Measurements from ENCODE around the gene APPBP2.
"Not testable (repeated sequence)": the region's sequence is repeated elsewhere in the genome, so short reads cannot be mapped to it uniquely, and the experiment has no call there.

Gene APPBP2, protein sequence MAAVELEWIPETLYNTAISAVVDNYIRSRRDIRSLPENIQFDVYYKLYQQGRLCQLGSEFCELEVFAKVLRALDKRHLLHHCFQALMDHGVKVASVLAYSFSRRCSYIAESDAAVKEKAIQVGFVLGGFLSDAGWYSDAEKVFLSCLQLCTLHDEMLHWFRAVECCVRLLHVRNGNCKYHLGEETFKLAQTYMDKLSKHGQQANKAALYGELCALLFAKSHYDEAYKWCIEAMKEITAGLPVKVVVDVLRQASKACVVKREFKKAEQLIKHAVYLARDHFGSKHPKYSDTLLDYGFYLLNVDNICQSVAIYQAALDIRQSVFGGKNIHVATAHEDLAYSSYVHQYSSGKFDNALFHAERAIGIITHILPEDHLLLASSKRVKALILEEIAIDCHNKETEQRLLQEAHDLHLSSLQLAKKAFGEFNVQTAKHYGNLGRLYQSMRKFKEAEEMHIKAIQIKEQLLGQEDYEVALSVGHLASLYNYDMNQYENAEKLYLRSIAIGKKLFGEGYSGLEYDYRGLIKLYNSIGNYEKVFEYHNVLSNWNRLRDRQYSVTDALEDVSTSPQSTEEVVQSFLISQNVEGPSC

DNA sequence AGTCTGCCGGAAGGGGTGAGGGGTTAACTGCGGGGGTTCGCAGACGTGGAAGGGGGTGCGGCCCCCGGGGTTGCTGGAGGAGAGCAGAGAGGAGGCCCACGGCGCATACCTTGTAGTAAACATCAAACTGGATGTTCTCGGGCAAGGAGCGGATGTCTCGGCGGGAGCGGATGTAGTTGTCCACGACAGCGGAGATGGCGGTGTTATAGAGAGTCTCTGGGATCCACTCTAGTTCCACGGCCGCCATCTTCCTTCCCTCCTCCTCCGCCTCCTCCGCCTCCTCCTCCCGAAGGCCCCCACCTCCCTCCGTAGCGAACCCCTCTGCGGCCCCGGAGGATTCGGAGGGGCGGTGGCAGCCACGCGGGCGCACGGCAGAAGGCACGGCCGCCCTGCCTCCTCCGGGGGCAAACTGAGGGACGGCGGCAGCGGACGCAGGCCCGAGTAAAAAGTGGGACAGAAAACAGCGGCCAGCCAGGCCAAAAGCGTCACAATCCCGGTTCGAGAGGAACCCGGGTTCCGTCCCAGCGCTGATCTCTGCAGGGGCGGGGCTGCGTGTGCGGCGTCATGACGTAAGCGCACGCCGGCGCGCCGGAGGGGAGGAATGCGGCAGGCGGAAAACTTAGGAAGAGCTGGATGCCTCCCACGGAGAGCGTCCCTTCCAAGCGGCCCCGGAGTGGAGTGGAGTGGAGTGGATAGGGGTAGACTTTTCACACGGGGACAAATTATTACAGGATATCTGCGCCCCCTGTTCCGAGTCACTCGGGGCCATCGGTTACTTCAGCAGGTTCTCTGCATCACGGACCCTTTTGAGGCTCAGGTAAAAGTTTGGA is at the start of gene APPBP2:
APPBP2 (minus strand) TSS at position 558 of the 830 bp plus-strand sequence; CDS start at position 247, 311 bp downstream.
- TF ChIP-seq ZNF274 (IDR thresholded peaks at IDR 0.05; ENCODE audit: low read depth, low read length): no peak

DNA sequence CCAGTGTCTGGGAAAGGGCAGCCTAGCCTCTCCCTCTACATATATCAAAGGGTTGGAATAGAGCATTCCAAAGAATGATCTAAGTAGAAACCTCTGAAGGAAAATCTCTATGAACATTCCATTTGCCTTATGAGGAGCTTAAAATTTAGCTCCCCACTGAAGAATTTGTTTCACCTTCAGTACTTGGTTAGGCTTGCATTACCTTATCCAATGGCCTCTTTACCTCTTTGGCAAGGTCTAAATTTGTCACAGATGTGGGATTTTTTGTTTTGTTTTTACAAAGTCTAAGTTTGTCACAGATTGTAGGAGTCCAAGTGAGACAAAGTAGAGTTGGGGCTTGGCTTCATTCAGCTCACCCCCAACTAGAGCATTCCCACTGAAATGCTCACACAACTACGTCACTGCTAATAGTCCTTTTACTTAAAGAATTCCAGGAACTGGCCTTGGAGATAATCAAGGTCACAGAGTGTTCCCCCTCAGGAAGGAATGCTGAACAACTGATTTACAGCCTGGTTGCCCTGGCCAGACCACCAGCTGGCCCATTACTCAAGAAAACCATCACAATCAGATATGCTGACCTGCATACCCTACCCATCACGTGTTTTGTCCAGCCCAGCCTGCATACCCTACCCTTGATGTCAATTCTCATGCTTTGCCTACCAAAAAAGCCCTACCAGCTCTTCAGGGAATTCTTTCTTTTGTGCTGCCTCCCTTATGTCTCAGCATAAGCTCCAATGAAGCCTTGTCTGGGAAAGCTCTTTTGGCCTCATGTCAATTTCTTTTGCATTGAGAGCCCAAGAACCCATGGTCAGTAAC is 47.4 kb upstream of the APPBP2 start:
- TF ChIP-seq ZNF274 (IDR thresholded peaks at IDR 0.05; ENCODE audit: low read depth, low read length): no peak
- no peak overlapping the region for H3K4me3 ChIP-seq (ENCODE audit: low read length)

More for the DNA sequence above, at the start of gene APPBP2:
- H3K4me3 ChIP-seq (ENCODE audit: low read length): peak within 1 kb of the TSS; percentile 99

DNA sequence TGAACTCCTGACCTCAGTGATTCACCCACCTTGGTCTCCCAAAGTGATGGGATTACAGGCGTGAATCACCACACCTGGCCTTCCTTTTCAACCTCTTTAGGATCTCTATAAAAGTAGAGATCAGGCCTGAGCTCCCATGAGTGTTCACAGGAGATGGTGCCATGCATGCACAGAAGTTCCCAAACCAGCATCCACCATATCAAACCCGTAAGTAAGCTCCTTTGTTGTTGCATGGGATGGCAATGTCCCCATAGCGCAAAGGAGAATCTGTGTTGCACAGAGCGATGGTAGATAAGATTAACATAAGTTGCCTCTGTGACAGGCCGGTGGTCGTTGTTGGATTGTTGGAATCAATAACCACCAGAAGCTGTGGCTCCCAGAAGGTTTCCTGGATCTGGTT is 39.2 kb upstream of the APPBP2 start:
- TF ChIP-seq ZNF274 (IDR thresholded peaks at IDR 0.05; ENCODE audit: low read depth, low read length): no peak
- H3K4me3 ChIP-seq (ENCODE audit: low read length): no peak overlapping the region

DNA sequence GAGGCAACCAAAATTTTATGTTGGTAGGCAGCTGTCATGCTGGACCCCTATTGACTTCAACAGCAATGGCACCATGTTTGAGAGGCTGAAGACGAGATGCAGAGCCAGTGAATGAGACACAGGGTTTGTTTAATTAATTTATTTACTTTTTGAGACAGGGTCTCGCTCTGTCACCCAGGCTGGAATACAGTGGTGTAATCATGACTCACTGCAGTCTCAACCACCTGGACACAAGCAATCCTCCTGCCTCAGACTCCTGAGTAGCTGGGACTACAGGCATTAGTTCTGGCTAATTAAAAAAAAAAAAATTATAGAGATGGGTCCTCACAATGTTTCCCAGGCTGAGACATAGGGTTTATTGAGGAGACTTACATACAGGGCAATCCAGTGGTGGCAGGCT is 37.7 kb upstream of the APPBP2 start:
- TF ChIP-seq ZNF274 (IDR thresholded peaks at IDR 0.05; ENCODE audit: low read depth, low read length): no peak
- H3K4me3 ChIP-seq (ENCODE audit: low read length): no peak overlapping the region

DNA sequence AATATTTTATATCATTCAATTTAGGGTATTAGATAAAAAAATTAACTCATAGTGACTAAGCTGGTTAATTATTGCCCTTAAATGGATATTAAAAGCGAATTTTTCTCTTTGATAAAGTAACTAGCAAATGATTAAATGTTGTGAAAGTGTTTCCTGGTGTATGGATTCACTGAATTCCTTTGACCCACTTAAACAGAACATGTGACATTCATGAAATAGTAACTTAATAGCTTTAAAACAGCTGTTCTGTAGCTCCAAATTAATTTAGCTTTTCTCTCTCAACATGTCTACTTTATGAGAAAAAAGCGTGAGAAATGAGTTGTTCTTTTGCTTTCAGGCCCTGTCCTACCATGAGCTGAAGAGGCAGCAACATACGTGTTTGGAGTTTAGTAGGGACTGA is 36.4 kb upstream of the APPBP2 start:
- H3K4me3 ChIP-seq (ENCODE audit: low read length): no peak overlapping the region
- TF ChIP-seq ZNF274 (IDR thresholded peaks at IDR 0.05; ENCODE audit: low read depth, low read length): no peak

DNA sequence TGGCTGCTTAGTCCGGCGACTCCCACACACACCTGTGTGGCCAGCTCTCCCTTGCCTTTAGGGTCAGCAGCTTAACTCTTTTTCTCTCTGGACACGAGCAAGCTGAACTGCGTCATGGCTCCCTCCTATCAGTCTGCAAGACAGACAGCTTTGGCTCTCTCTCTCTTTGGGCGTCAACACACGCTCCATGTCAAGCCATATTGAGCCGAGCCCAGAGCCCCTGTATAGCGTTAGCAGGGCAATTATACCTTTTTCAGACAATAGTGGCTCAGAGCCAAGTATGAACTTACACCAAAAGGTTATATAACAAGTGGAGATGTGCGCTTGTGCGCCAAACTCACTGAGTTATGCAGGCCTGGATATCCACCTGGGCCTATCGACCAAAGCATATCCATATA is 34.8 kb upstream of the APPBP2 start:
- H3K4me3 ChIP-seq (ENCODE audit: low read length): no peak overlapping the region
- no peak for TF ChIP-seq ZNF274 (IDR thresholded peaks at IDR 0.05; ENCODE audit: low read depth, low read length)

DNA sequence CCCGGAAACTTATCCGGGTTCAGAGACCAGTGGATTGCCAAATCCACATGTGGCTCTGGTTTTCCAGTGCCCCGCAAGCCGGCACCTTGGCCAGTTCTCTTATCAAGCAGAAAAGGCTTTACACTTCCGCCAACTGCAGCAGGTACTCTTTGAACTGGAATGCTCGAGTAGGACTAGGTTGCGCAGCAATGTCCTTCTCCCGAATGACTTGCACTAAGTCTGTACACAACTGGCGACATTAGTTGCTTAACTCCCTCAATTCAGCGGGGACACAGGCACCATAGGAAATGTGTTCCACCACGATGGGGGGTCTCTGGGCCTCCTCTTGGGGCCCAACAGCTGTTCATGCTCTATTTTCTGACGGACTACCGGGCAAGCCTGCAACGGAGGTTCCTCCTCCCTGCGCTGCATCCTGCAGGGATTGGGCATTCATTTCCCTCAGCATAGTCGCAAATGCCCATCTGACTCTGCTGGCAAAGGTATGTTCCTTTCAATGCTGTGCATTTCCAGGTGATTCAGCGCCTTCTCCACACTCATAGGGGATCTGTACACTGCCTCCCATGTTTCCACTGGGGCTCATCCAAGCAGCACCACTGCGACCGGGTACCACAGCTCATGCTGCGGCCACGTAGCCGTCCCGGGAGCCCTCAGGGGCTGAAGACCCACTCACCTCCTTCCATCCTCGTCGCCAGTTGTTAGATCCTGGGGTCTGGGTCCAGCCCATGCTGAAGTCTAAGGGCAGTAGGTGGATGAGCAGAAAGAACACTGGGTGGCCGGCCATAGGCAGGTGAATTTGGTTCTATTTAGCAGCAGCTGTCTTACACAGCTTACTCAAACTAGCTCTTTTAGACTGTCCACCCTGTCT is 34.2 kb upstream of the APPBP2 start:
- no peak overlapping the region for H3K4me3 ChIP-seq (ENCODE audit: low read length)
- TF ChIP-seq ZNF274 (IDR thresholded peaks at IDR 0.05; ENCODE audit: low read depth, low read length): no peak

DNA sequence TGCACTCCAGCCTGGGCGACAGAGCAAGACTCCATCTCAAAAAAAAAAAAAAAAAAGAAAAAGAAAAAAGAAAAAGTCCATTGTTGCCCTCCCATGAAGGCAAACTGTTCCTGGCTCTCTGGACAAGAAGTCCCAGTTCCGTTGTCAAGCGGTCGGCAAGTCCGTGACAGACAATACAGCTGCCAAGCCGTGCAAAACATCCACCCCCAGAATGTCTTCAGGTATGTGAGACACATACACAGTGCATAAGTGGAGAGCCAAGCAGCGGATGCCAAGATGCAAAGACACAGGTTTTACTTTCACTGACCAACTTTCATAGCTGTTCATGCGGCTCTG is 33.6 kb upstream of the APPBP2 start:
- no peak overlapping the region for H3K4me3 ChIP-seq (ENCODE audit: low read length)
- no peak for TF ChIP-seq ZNF274 (IDR thresholded peaks at IDR 0.05; ENCODE audit: low read depth, low read length)

DNA sequence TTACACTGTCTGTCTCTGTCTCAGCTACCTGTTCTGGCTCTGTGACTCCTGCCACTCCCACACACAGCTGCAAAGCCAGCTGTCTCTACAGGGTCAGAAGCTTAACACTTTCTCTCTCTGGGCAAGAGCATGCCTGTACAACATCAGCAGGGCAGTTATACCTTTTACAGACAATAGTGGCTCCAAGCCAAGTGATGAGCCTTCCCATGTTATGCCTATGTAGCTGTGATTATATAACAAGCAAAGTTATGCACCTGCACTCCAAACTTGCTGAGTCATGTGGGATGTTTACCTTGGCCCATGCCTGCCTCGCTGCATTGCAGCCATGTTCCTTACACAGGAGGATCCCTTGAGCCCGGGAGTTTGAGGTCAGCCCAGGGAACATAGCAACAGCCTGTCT is 31.8 kb upstream of the APPBP2 start:
- no peak overlapping the region for H3K4me3 ChIP-seq (ENCODE audit: low read length)
- TF ChIP-seq ZNF274 (IDR thresholded peaks at IDR 0.05; ENCODE audit: low read depth, low read length): no peak

DNA sequence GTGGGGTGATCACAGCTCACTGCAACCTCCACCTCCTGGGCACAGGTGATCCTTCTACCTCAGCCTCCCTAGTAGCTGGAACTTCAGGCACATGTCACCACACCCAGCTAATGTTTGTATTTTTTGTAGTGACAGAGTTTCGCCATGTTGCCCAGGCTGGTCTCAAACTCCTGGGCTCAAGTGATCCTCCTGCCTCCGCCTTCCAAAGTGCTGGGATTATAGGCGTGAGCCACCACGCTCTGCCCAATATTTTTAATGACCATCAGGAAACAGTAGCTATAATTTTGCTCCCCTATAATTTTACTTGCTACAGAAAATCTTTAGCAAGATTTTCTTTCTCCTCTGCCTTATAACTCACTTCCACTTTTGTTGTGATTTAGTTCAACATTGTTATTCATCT is 29.7 kb upstream of the APPBP2 start:
- no peak overlapping the region for H3K4me3 ChIP-seq (ENCODE audit: low read length)
- no peak for TF ChIP-seq ZNF274 (IDR thresholded peaks at IDR 0.05; ENCODE audit: low read depth, low read length)

DNA sequence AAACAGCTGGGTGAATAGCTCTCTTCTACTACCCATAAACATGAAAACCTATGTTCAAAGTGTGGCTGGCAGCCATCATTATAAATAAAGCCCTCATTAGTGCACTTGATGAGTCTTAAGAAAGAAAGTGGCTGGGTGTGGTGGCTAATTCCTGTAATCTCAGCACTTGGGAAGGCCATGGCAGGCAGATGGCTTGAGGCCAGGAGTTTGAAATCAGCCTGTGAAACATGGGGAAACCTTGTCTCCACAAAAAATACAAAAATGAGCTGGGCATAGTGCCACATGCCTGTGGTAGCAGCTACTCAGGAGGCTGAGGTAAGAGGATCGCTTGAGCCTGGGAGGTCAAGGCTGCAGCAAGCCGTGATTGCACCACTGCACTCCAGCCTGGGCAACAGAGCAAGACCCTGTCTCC is 28.3 kb upstream of the APPBP2 start:
- no peak overlapping the region for H3K4me3 ChIP-seq (ENCODE audit: low read length)
- no peak for TF ChIP-seq ZNF274 (IDR thresholded peaks at IDR 0.05; ENCODE audit: low read depth, low read length)

DNA sequence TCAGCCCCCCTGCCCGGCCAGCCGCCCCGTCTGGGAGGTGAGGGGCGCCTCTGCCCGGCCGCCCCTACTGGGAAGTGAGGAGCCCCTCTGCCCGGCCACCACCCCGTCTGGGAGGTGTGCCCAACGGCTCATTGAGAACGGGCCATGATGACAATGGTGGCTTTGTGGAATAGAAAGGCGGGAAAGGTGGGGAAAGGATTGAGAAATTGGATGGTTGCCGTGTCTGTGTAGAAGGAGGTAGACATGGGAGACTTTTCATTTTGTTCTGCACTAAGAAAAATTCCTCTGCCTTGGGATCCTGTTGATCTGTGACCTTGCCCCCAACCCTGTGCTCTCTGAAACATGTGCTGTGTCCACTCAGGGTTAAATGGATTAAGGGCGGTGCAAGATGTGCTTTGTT is 26.2 kb upstream of the APPBP2 start:
- H3K4me3 ChIP-seq (ENCODE audit: low read length): not testable (repeated sequence)

DNA sequence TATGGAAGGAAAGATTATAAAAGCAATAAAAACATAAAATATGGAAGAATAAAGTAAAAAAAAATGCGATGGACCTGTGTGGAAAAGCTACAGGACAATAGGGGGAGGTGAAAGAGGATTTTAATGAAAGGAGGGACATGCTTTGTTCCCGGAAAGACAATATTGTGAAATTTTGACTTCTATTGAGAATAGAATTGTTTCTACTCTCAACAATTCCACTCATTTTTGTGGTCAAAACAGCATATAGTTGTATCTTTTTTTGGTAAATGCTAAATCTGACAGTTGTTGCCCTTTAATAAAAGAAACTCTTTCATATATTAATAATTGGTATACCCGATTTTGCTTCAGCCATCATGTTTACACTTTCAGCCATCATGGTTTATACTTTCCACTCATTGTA is 22.9 kb upstream of the APPBP2 start:
- no peak for TF ChIP-seq ZNF274 (IDR thresholded peaks at IDR 0.05; ENCODE audit: low read depth, low read length)
- H3K4me3 ChIP-seq (ENCODE audit: low read length): no peak overlapping the region
